B cell (primary cell): ENCODE measurements around the gene RPH3AL.
"Not testable (repeated sequence)": the region's sequence is repeated elsewhere in the genome, so short reads cannot be mapped to it uniquely, and the experiment has no call there.

Source experiments
- EZH2 ChIP-seq: IDR thresholded peaks from 2 replicates; pipeline ENCODE4 v1.6.1; 2012; ENCODE audit warnings: borderline replicate concordance, low read depth, mild to moderate bottlenecking, moderate library complexity, low read length; ENCODE audit not compliant: insufficient read depth, poor library complexity, severe bottlenecking
- TF ChIP-seq, protein P1 (sequence below): fragments of 200-600 bp; IDR thresholded peaks from one replicate; pipeline ENCODE4 v1.8.0; 2022; ENCODE audit warnings: antibody characterized with exemption, mild to moderate bottlenecking

DNA sequence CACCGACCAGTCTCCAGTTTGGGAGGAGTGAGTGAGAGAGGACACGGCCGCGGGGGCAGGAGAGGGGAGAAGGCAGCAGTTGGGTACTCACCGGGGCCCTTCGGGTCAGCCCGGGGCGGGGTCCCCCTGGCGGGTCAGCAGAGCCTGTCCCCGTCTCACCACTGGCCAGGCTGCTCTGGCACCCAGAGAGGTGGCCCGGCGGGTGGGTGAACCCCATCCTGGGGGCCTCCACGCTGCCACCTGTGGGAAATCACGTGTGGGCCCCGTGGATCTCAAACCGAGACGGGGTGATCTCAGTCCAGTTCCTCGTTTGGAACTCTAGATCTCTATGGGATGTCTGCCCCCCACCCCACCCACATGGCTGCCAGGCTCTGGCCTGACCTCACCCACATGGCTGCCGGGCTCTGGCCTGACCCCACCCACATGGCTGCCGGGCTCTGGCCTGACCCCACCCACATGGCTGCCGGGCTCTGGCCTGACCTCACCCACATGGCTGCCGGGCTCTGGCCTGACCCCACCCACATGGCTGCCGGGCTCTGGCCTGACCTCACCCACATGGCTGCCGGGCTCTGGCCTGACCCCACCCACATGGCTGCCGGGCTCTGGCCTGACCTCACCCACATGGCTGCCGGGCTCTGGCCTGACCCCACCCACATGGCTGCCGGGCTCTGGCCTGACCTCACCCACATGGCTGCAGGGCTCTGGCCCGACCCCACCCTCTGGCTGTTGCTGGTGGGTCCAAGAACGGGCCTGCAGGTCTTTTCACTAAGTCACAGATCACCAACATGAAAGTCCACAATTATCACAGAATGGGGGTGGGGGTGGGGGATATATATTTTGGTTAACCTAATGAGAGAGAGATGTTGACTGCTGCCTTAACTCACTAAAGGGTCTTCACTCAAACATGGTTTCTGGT lies 136.8 kb downstream of the RPH3AL start:
- TF ChIP-seq, protein P1, sequence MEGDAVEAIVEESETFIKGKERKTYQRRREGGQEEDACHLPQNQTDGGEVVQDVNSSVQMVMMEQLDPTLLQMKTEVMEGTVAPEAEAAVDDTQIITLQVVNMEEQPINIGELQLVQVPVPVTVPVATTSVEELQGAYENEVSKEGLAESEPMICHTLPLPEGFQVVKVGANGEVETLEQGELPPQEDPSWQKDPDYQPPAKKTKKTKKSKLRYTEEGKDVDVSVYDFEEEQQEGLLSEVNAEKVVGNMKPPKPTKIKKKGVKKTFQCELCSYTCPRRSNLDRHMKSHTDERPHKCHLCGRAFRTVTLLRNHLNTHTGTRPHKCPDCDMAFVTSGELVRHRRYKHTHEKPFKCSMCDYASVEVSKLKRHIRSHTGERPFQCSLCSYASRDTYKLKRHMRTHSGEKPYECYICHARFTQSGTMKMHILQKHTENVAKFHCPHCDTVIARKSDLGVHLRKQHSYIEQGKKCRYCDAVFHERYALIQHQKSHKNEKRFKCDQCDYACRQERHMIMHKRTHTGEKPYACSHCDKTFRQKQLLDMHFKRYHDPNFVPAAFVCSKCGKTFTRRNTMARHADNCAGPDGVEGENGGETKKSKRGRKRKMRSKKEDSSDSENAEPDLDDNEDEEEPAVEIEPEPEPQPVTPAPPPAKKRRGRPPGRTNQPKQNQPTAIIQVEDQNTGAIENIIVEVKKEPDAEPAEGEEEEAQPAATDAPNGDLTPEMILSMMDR, result not testable (repeated sequence)
- TF ChIP-seq EZH2, result not testable (repeated sequence)
